ENCODE results near the gene TM2D3.
A peak's percentile ranks its signal among the peaks of the same experiment; 100 is the strongest.

Gene TM2D3, protein sequence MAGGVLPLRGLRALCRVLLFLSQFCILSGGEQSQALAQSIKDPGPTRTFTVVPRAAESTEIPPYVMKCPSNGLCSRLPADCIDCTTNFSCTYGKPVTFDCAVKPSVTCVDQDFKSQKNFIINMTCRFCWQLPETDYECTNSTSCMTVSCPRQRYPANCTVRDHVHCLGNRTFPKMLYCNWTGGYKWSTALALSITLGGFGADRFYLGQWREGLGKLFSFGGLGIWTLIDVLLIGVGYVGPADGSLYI

DNA sequence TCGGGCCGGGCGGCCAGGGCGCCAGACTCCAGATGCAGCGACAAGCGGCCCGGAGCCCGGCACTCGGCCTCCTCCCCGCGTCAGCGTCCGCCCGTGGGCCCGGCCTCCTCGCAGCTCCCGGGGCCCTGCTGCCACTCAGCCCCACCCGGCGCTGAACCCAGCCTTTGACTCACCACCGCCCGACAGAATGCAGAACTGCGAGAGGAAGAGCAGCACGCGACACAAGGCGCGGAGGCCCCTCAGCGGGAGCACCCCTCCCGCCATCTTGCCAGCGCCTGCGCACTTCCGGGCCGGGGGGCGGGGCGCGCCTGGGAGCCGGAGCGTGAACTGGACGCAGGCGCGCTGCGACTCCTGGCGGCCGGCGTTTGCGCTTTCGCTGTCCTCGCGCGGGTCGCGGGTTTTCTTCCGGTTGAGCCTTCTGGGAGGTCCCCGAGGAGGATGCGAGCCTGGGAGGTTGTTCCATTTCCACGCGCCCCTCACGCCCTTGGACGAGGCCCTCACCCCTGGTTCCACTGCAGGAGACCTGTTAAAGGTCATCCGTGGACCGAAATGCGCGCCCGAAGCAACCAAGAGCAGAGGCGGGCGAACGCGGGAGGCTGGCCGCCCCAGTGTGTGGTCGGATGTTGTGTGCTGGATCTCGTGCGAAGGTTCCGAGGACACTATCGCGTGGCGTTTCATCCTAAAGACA is at the start of gene TM2D3:
TSS of gene TM2D3 (minus strand) at position 284 of the 688 bp plus-strand sequence. CDS start at position 264, 20 bp downstream.
- TF ChIP-seq, protein P1, sequence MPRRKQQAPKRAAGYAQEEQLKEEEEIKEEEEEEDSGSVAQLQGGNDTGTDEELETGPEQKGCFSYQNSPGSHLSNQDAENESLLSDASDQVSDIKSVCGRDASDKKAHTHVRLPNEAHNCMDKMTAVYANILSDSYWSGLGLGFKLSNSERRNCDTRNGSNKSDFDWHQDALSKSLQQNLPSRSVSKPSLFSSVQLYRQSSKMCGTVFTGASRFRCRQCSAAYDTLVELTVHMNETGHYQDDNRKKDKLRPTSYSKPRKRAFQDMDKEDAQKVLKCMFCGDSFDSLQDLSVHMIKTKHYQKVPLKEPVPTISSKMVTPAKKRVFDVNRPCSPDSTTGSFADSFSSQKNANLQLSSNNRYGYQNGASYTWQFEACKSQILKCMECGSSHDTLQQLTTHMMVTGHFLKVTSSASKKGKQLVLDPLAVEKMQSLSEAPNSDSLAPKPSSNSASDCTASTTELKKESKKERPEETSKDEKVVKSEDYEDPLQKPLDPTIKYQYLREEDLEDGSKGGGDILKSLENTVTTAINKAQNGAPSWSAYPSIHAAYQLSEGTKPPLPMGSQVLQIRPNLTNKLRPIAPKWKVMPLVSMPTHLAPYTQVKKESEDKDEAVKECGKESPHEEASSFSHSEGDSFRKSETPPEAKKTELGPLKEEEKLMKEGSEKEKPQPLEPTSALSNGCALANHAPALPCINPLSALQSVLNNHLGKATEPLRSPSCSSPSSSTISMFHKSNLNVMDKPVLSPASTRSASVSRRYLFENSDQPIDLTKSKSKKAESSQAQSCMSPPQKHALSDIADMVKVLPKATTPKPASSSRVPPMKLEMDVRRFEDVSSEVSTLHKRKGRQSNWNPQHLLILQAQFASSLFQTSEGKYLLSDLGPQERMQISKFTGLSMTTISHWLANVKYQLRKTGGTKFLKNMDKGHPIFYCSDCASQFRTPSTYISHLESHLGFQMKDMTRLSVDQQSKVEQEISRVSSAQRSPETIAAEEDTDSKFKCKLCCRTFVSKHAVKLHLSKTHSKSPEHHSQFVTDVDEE (CRISPR knock-in tag; IDR thresholded peaks at IDR 0.05): 0 out of 2 replicates have a peak, but pooled peaks have one; percentile 38
- no peak for TF ChIP-seq ZNF8 (CRISPR knock-in tag; IDR thresholded peaks at IDR 0.05)
- peak; percentile 96 for ATAC-seq

DNA sequence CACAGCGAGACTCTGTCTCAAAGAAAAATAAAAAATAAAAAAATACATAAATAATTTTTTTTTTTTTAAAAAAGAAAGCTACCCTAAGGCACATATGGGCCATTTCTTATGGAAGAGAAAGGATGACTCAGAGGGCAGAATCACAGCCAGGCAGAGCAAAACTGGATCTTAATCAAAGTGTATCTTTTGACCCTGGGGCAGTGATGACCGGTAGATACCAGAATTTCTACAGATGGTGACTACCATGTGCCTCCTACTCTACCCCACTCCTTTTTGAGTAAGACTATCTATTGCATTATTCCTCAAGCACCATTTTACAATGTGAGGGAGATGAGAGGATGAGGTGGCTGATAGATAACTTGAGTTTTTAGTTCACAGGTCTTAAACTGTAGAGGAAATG is 46.1 kb upstream of the TM2D3 start:
- ATAC-seq: no peak
- no peak for TF ChIP-seq OSR1 (CRISPR knock-in tag; IDR thresholded peaks at IDR 0.05)

DNA sequence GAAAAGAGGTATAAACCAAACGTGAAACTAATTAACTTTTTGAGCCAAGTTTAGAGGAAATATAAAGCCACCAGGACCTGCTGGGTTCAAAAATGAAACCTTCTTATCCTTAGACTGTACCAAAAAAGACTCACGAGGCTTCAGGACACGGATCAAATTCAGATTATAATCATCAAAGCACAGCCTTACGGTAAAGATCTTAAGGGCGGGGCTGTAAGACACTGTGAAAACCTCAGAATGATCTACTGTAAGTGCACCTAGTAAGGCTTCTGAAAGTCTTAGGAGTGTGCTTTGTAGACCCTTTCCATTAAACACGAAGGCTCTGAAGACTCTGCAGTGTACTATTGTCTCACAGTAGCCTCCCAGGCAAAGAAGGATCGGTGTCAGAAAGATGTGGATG is 45.3 kb upstream of the TM2D3 start:
- TF ChIP-seq, protein P2, sequence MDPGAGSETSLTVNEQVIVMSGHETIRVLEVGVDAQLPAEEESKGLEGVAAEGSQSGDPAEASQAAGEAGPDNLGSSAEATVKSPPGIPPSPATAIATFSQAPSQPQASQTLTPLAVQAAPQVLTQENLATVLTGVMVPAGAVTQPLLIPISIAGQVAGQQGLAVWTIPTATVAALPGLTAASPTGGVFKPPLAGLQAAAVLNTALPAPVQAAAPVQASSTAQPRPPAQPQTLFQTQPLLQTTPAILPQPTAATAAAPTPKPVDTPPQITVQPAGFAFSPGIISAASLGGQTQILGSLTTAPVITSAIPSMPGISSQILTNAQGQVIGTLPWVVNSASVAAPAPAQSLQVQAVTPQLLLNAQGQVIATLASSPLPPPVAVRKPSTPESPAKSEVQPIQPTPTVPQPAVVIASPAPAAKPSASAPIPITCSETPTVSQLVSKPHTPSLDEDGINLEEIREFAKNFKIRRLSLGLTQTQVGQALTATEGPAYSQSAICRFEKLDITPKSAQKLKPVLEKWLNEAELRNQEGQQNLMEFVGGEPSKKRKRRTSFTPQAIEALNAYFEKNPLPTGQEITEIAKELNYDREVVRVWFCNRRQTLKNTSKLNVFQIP (CRISPR knock-in tag; IDR thresholded peaks at IDR 0.05; ENCODE audit: borderline replicate concordance, low read depth): no peak
- TF ChIP-seq ARNTL (CRISPR knock-in tag; IDR thresholded peaks at IDR 0.05; ENCODE audit: borderline replicate concordance, low read depth) (no peak), ZNF70 (CRISPR knock-in tag; IDR thresholded peaks at IDR 0.05) (no peak), SNAI2 (CRISPR knock-in tag; IDR thresholded peaks at IDR 0.05) (no peak), ZC3H10 (CRISPR knock-in tag; IDR thresholded peaks at IDR 0.05) (no peak), RARB (CRISPR knock-in tag; IDR thresholded peaks at IDR 0.05) (no peak), ZNF565 (CRISPR knock-in tag; conservative IDR thresholded peaks at IDR 0.05; ENCODE audit: low read depth) (no peak), ZFP30 (CRISPR knock-in tag; IDR thresholded peaks at IDR 0.05) (no peak), OSR1 (CRISPR knock-in tag; IDR thresholded peaks at IDR 0.05) (no peak)
- TF ChIP-seq, protein P1 (CRISPR knock-in tag; IDR thresholded peaks at IDR 0.05): no peak
- TF ChIP-seq, protein P3, sequence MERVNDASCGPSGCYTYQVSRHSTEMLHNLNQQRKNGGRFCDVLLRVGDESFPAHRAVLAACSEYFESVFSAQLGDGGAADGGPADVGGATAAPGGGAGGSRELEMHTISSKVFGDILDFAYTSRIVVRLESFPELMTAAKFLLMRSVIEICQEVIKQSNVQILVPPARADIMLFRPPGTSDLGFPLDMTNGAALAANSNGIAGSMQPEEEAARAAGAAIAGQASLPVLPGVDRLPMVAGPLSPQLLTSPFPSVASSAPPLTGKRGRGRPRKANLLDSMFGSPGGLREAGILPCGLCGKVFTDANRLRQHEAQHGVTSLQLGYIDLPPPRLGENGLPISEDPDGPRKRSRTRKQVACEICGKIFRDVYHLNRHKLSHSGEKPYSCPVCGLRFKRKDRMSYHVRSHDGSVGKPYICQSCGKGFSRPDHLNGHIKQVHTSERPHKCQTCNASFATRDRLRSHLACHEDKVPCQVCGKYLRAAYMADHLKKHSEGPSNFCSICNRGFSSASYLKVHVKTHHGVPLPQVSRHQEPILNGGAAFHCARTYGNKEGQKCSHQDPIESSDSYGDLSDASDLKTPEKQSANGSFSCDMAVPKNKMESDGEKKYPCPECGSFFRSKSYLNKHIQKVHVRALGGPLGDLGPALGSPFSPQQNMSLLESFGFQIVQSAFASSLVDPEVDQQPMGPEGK (CRISPR knock-in tag; IDR thresholded peaks at IDR 0.05; ENCODE audit: borderline replicate concordance): no peak
- ATAC-seq: no peak

DNA sequence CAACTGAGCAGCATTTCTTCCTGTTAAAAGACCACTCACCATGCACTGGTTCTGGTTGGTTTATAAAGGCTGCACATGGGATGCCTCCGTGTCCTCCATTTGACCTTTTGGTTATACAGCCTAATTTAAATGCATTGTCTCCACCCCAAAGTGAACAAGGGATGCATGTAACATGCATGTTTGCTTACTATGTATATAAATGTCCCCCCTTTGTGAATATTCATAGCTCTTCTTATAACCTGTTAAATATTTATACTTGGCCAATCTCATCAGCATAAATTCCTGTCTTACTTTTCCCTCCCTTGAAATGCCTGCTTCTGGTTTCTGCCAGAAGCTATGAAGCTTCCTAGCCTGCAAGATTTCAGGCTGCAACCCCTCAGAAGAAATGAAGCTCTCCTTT is 44.6 kb upstream of the TM2D3 start:
- no peak for ATAC-seq
- TF ChIP-seq ZC3H10 (CRISPR knock-in tag; IDR thresholded peaks at IDR 0.05): no peak
- no peak for TF ChIP-seq ZFP30 (CRISPR knock-in tag; IDR thresholded peaks at IDR 0.05)
- no peak for TF ChIP-seq PPARA (CRISPR knock-in tag; IDR thresholded peaks at IDR 0.05; ENCODE audit: borderline replicate concordance)
- TF ChIP-seq, protein P3 (CRISPR knock-in tag; IDR thresholded peaks at IDR 0.05; ENCODE audit: borderline replicate concordance): no peak
- TF ChIP-seq RARB (CRISPR knock-in tag; IDR thresholded peaks at IDR 0.05): no peak
- TF ChIP-seq, protein P4, sequence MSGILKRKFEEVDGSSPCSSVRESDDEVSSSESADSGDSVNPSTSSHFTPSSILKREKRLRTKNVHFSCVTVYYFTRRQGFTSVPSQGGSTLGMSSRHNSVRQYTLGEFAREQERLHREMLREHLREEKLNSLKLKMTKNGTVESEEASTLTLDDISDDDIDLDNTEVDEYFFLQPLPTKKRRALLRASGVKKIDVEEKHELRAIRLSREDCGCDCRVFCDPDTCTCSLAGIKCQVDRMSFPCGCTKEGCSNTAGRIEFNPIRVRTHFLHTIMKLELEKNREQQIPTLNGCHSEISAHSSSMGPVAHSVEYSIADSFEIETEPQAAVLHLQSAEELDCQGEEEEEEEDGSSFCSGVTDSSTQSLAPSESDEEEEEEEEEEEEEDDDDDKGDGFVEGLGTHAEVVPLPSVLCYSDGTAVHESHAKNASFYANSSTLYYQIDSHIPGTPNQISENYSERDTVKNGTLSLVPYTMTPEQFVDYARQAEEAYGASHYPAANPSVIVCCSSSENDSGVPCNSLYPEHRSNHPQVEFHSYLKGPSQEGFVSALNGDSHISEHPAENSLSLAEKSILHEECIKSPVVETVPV (CRISPR knock-in tag; IDR thresholded peaks at IDR 0.05): no peak
- no peak for TF ChIP-seq OSR1 (CRISPR knock-in tag; IDR thresholded peaks at IDR 0.05)
- no peak for TF ChIP-seq TCF4 (CRISPR knock-in tag; IDR thresholded peaks at IDR 0.05; ENCODE audit: borderline replicate concordance)
- TF ChIP-seq SNAI2 (CRISPR knock-in tag; IDR thresholded peaks at IDR 0.05): no peak
- no peak for TF ChIP-seq CSDC2 (CRISPR knock-in tag; IDR thresholded peaks at IDR 0.05)
